NK-92 (cell line): Measurements from ENCODE around the gene RUNX2.

Experiments
- DNase-seq: peaks from one replicate; lab custom pipeline; 2025; ENCODE audit not compliant: unreplicated experiment; lab: John Stamatoyannopoulos, UW

The RUNX2 gene

DNA sequence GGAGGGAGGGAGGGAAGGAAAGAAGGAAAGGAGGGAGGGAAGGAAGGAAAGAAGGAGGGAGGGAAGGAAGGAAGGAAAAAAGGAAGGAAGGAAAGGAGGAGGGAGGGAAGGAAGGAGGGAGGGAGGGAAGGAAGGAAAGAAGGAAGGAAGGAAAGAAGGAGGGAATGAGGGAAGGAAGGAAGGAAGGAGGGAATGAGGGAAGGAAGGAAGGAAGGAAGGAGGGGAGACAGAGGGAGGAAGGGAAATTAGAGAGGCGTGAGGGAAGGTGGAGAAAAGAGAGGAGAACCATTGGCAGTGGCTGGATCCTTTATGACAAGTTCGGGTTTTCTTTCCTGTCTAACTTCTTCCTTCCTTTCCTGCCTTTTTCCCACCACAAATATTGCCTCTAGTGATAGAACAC, 71.9 kb downstream of the RUNX2 start:
- DNase-seq, result no peak

GRCh38 chr6:45411959-45412358, 83.8 kb downstream of the RUNX2 start:
- no peak for DNase-seq

GRCh38 chr6:45415315-45415714, 87.2 kb downstream of the RUNX2 start:
- DNase-seq, result no peak

DNA sequence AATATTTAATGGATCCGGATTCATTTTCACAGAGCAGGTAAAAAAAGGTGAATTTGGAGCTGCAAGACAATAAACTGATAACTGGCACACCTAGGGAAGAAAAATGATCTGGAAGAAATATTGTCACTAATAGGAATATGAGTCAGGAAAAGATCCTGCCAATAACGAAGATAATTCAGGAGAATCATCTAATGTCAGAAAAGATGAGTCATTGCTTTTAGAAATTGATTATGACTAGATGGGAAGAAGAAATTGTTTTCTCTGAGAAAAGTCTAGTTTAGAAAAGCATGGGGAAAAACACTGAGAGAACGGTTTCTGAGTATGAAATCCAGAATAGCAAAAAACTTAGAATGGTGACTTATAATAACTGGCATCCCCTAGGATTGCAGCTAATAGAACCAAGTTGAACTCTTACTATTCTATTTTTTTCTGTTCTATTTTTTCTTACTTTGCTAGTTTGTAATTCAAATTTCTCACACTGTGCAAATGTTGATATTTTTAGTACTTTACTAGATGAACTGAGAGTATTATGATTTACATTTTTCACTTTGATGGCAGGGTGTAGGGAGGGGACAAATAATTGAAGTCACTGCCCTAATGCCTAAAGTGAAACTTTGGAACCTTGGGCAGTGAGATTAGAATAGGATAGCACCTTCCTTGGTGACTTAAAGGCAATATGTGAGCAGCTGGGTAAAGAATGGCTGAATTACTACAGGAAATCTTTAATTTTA, 87.8 kb downstream of the RUNX2 start:
- no peak for DNase-seq

- no peak for DNase-seq
Measured at GRCh38 chr6:45416700-45417099, 88.6 kb downstream of the RUNX2 start.

DNA sequence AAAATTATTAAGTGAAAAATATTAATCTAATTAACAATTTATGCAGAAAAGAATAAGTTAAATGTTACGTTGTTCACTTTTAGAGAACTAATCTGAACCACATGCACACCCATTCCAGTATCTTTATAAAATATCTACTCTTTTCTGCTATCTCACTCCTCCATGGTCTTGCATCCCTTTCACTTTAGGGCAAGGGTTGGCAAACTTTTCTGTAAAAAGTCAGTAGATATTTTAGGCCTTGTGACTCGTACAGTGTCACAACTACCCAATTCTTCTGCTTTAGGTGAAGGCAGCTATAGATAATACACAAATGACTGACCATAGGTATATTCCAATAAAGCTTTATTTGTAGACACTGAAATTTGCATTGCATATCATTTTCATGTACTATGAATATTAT, 89.3 kb downstream of the RUNX2 start:
- no peak for DNase-seq

DNA sequence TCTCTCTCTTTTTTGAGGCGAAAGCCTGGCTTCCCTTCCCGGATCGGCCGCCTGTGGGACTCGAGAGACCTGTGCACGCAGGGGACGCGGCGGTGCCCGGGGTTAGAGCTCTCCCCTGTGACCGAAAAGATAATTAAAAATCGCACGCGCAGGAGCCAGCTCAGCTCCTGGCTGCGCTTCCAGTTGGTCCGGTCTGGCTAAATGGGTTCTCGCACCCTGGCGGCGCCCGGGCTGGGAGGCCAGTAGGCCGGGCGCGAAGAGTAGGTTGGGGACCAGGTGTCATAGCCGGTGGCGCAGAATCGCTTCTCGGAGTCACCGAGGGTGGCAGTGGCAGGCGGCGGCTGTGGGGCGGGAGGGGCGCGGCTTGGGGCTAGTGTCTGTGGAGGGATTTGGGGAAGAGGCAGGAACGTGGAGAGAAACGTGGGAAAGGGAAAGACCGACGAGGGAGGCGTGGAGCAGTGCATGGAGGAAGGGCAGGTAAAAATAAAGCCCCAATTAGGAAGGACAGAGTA, 91.5 kb downstream of the RUNX2 start:
- DNase-seq, result no peak

DNA sequence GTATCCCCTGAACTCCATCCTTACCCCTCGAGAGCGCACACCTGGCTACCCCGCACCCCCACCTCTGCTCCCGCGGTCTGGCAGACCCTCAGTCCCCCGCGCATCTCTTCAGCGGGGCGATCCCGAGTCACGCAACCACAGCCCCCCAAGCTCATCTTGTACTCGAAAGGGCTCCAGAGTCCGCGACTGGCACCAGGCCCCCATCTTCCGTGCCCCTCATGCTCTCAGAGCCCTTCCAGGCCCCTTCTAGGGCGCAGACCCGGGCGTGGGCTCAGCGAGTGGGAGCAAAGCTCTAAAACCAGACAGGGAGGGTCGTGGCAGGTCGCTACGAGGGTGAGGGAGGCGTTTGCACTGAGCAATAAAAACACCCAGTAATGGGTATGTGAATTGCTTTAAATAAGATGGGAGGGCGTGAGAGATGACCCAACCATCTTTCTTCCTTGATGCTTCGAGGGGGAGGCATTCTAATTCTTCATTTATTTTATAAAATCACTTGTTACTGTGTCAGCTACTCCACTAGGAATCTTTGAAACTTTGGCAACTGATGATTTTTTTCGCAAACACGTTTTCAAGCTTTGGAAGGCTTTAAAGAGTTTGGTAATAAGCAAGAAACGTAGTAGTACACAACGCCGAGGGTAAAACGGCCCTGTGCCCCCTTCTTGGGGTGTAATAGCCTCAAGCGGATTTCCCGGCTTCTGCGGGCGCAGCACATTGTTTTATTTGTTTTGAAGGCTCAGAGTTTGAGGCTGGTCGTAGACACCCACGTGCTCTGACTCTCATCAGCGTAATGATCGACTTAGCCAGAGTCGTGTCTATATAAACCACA, 92.2 kb downstream of the RUNX2 start:
- no peak for DNase-seq

DNA sequence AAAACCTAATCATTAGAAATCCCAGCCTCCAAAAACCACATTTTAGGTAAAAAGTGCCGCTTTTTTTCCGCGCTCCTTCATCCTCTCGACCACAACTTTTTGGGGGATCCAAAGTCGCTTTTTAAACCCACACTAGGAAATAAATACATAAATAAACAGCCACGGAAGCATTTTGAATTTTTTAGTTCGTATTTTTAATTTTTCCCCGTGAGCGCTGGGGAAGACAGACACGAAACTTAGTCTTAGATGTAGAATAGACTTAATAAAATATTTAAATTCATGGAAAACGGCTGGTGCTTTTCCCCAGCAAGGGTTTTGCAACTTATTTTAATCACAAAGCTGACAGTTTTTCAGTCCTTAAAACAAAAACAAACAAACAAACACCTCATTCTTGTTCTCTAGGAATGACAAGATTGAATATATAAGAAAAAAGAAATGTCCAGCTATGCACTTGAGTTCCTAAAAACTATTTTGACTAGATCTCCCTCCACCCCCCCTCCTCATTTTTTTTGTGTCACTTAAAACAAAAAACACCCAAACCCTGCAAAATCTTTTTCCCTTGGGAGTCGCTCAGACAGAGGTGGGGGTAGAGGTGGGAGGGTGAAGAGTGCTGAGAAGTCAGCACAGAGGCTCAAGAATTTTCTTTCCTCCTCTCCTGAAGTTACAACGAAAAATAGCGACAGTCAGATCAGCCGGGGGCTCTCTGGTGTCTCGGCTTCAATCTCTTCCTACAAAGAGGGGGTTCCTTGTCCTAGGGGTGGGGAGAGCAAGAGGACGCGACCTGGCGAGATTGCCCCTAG, 93.0 kb downstream of the RUNX2 start:
- DNase-seq, result no peak

- no peak for DNase-seq
Measured at GRCh38 chr6:45421709-45422502, 93.8 kb downstream of the RUNX2 start.

DNA sequence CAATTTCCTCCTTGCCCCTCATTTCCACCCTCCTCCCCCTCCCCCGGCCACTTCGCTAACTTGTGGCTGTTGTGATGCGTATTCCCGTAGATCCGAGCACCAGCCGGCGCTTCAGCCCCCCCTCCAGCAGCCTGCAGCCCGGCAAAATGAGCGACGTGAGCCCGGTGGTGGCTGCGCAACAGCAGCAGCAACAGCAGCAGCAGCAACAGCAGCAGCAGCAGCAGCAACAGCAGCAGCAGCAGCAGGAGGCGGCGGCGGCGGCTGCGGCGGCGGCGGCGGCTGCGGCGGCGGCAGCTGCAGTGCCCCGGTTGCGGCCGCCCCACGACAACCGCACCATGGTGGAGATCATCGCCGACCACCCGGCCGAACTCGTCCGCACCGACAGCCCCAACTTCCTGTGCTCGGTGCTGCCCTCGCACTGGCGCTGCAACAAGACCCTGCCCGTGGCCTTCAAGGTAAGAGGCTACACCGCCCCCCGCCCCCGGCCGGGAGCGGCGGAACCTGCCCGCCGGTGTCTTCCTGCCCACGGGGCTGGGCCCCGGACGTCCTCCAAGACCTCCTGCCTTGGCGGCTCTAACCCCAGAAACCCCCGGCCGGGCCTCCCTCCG, 94.5 kb downstream of the RUNX2 start:
- DNase-seq, result no peak

DNA sequence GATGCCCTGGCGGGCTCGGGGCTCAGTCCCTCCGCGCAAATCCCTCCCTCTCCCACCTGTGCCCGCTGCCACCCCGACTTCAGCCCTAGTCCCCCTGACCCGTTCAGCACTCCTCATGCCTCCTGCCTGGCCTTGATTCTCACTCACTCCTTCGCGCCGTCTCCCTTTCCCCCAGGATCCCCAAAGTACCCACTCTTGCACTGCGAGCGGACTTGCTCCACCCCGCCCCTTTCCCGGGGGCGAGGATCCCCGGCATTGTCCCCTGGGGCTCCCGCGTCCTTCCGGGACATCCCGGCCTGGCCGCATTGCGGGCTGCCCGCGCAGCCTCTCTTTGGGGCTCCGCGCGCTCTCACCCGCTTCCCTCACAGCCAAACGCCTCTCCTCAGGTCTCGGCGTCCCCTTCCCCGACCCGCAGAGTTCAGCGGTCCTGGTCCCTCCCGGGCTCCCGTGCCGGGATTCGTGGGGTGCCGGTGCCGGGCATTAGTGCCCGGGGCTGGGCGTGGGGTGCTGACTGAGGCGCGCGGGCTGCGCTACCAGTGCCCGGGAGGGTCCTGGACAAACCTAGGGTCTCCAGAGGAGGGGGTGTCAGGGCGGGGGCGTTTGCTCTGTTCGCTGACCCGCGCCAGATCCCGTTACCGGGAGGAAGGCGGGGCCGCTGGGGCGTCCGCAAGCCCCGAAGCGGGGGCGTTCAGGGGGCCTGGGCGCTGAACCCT, 95.1 kb downstream of the RUNX2 start:
- DNase-seq, result no peak

DNA sequence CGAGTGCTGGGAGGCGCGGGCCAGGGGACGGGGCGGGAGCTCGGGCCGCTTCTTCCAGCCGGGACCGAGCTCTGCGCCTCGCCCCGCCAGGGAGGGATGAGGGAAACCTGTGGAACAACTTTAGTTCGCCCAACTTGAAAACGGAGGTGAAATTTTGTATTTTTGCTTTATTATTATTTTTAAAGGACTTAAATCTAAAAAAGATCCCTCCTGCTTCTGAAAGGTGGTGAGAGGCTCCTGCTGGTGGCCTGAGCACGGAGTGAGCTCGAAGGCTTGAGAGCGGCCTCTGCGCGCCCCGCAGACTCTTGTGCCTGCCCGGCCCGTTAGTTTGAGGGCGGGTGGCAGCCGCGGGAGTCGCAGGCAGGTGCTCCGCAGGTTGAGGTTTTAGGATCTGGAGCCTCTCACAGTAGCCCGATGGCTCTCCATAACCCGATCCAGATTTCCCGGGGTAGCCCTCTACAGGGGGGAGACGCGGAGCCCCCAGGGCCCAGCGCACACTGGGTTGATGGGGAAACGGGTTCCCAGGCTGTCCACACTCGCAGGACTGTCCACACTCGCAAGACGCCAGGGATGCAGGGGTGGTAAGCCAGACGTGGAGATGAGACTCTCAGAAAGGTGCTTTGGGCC, 95.8 kb downstream of the RUNX2 start:
- DNase-seq, result no peak

DNA sequence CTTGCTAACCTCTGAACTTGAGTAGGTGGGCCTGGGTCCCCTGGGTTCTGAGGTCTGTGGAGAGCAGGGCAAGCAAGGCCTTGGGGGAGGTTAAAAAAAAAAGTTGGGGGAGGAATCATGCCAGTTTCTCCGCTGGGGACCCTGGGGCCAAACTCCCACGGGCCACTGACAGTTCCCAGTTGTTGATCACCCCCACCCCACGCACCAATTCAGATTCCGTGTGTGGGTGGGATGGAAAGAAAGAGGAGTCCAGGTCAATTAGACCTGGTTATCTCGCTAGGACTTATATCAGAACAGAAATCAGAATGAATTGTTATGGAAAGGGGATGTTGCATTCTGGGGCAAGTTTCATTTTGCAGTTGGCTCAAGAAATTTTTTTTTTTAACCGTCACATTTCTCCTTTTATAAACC, 96.3 kb downstream of the RUNX2 start:
- DNase-seq, result no peak

DNA sequence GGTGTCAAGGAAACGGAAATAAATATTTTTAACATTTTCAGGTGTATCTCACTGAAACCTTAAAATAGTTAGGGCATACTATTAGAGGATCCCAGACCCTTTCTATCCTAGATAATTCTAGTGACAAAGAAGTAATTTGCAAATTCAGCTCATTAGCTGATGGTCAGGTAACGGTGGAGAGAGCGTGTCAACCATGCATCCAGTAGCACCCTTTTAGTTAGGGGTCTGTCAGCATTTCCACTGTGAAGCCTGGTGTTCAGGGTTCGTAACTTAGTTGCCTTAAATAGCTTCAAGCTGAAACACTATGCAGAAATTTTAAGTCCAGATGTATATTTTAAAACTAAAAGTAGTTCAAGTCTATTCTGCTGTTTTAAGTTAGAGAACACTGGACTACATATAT, 98.1 kb downstream of the RUNX2 start:
- no peak for DNase-seq

DNA sequence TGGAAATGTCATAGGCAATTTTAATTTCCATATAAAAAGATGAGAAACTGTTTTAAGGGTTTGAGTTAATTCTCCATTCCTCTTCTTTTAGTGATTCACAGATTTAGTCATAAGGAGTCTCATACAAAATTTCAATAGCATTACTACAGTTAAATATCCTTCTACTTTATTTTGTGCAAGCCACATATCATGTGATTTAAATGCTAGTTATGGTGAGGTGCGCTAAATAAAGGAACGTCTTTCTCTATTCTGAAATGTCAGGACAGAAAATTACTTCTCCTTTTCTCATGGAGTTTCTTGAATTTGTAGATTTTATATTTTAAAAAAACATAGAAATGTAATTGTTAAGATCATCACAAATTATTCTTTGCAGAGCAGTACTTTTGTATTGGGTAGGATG, 99.6 kb downstream of the RUNX2 start:
- no peak for DNase-seq

DNA sequence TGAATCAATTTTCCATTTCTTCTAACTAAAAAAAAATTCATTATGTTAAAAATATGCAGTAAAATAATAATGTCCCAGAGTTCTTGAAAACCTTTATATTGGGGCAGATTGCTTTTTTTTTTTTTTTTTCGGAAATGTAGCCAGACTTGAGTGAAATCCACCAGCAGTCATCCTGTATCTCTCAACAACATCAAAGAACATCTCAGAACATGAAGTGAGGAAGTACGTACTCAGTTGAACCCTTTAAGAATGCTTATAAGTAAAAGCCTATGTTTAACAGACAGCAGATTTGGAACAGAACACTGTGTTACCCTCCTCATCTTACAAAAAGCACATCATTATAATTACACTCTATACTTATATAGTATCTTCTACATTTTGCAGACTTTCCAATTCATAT, 100.6 kb downstream of the RUNX2 start:
- DNase-seq, result no peak

DNA sequence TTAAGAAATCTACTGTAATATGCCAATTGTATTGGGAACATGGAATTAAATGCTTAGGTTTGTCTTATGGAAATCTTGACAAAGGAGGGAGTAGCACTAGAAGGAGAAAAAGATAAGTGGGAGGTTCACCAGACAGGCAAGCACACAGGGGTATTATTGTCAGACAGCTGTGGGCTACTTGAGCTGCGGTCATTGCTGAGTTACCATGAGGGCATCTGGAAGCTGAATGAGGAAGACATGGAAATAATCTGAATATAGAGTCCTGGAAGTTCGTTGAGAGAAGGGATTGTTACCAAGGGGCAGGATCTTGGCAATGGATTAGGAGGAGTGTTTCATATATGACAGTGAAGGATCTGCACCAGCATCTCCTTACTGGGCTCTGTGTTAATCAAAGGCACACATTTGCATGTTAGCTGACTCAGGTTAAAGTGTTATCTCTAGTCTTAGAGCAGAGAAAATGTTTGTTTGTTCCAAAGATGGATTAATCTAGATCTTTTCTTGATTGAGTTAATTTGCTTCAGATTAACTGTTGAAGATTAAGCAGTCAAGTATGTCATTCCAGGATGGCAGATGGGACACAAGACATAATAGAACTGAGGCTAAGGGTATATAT, 102.6 kb downstream of the RUNX2 start:
- no peak for DNase-seq
